Immature natural killer cell (primary cell): ENCODE data around the gene CLCA1. TPM values are rescaled to one million over a fixed set of nuclear protein-coding genes. Genes with fewer than 3 reads are reported as not detected.
A peak's percentile ranks its signal among the peaks of the same experiment; 100 is the strongest.

Experiments used
- DNase-seq, 3 donors: peaks; one replicate each; pipeline ENCODE4 v3.0.0; 2022; ENCODE audit warnings: mixed read lengths in 1 of 3
- H3K27ac Mint-ChIP-seq, 6 donors: one replicate each; pipeline ENCODE4 v1.8.0; 2020; ENCODE audit warnings: mixed read lengths in 6 of 6, mild to moderate bottlenecking in 5 of 6, inconsistent platforms in 4 of 6, moderate library complexity in 3 of 6
- H3K27me3 Mint-ChIP-seq, 3 donors: one replicate each; pipeline ENCODE4 v1.8.0; 2020 to 2021; ENCODE audit warnings: low read depth in 3 of 3, mild to moderate bottlenecking in 3 of 3, mixed read lengths in 3 of 3, moderate library complexity in 3 of 3, inconsistent platforms in 1 of 3
- H3K36me3 Mint-ChIP-seq, 3 donors: one replicate each; pipeline ENCODE4 v1.8.0; 2020; ENCODE audit warnings: mixed read lengths in 3 of 3, inconsistent platforms in 2 of 3, mild to moderate bottlenecking in 2 of 3
- H3K4me1 Mint-ChIP-seq, 2 donors: one replicate each; pipeline ENCODE4 v1.8.0; 2020; ENCODE audit warnings: inconsistent platforms in 2 of 2, mild to moderate bottlenecking in 2 of 2, mixed read lengths in 2 of 2, moderate library complexity in 1 of 2
- H3K4me3 Mint-ChIP-seq, 5 donors: one replicate each; pipeline ENCODE4 v1.8.0; 2020; ENCODE audit warnings: mild to moderate bottlenecking in 5 of 5, mixed read lengths in 5 of 5, inconsistent platforms in 3 of 5, moderate library complexity in 3 of 5
- H3K9me3 Mint-ChIP-seq, 6 donors: one replicate each; pipeline ENCODE4 v1.8.0; 2020; ENCODE audit warnings: mild to moderate bottlenecking in 6 of 6, mixed read lengths in 6 of 6, inconsistent platforms in 4 of 6, moderate library complexity in 3 of 6
- polyA plus RNA-seq, 3 donors: library from polyadenylated mRNA; unstranded; fragments of 300-500 nt; fragmentation: Illumina TruSeq; gene quantifications; one replicate each; pipeline ENCODE4 v1.2.3, GENCODE V29; 2021

Gene CLCA1
- polyA plus RNA-seq, 3 donors from 2014 or later: not detected

GRCh38 chr1:86503406-86504136, 34.8 kb downstream of the CLCA1 start:
- no peaks in the 10 kb centered on the region for H3K9me3 Mint-ChIP-seq
- H3K27ac Mint-ChIP-seq: no peak overlapping the region
- H3K4me1 Mint-ChIP-seq: peaks cover 15 to 26% of the 10 kb centered on the region in 2 donors
- no peak for DNase-seq
- H3K27me3 Mint-ChIP-seq: peaks cover 3 to 9% (median 3%) of the 10 kb centered on the region in 3 donors
- peak overlapping the region in 4 of 5 donors; percentile 44 to 80 (median 55) for H3K4me3 Mint-ChIP-seq
- no peaks in the 10 kb centered on the region for H3K36me3 Mint-ChIP-seq

- Mint-ChIP-seq H3K27me3 (peaks cover 3 to 5% (median 3%) of the 10 kb centered on the region in 3 donors), H3K4me1 (peaks cover 15 to 26% of the 10 kb centered on the region in 2 donors), H3K9me3 (no peaks in the 10 kb centered on the region), H3K4me3 (peak overlapping the region in 2 of 5 donors; percentile 52 to 58), H3K27ac (no peak overlapping the region), H3K36me3 (no peaks in the 10 kb centered on the region)
- DNase-seq: no peak
These were observed 35.4 kb downstream of the CLCA1 start for GRCh38 chr1:86504137-86504479.

DNA sequence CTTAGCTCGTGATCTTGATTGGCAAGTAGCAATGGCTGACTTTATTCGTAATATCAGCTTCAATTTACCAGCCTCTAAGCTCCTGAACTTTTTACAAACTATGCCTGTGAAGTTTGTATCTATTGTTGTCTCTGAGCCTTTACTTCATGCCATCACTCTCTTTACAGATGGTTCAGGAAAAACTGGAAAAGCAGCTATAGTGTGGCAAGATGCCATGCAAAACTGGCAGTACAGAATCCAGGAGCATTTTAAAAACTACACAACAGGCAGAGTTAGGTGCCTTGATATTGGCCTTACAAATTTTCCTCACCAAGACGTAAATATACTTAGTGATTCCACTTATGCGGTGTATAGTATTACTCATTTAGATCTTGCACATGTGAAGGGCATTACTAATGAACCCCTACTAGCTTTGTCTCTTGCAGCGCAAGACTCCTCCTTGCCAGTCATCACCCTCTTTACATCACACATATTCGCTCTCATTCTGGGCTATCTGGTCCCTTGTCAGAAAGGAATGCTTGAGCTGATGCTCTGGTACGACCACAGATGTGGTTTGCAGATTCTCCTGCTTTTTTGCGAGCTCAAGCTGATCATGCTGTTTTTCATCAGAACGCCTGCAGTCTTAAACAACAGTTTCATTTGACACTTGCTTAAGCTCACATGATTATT, 36.3 kb downstream of the CLCA1 start:
- Mint-ChIP-seq H3K27ac (no peak overlapping the region), H3K27me3 (peaks cover 3 to 5% (median 3%) of the 10 kb centered on the region in 3 donors), H3K9me3 (no peaks in the 10 kb centered on the region), H3K36me3 (no peaks in the 10 kb centered on the region), H3K4me3 (no peak overlapping the region), H3K4me1 (peaks cover 15 to 26% of the 10 kb centered on the region in 2 donors)
- no peak for DNase-seq

DNA sequence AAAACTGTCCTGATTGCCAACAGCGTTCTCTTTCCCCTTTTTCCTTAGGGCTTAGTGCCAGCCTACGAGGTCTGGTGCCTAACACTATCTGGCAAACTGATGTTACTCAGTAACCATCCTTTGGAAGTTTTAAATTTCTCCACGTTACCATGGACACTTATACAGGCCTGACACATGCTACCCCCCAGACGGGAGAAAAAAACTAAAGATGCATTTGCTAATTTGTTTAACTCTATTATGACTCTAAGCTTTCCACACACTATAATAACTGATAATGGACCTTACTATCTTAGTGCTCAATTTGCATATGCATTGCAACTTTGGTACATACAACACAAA, 36.8 kb downstream of the CLCA1 start:
- Mint-ChIP-seq H3K36me3 (no peaks in the 10 kb centered on the region), H3K27me3 (peaks cover 3 to 5% (median 3%) of the 10 kb centered on the region in 3 donors), H3K9me3 (no peaks in the 10 kb centered on the region), H3K4me1 (peaks cover 15 to 26% of the 10 kb centered on the region in 2 donors), H3K27ac (no peak overlapping the region), H3K4me3 (no peak overlapping the region)
- no peak for DNase-seq

DNA sequence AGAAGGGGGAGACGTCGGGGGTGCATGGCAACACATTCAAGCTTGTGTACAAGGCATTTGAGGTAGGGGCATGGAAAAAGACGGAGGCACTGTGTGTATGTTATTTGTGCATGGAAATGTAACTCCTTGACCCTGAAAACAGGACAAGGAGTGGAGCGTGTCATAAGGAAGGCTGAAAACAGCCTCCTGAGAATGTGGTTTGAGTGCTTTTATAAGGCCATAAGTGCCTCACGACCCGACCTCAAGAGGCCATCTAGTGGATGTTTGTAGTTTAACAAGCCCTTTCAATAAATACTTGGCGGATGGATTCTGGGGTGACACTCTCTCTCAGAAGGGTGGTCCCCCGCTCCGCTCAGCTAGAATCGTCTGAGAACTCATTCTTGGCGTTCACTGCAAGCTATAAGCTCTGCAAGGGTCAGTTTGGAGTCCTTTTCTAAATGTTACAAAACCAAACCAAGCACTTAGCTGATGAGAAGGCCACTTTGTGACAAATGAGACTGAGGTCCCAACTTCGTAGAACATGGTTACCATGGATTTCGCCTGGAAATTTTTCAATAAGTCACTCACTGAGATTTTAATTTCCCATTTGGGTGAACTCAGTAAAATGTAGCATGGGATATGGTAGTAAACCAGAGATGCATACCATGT, 39.3 kb downstream of the CLCA1 start:
- Mint-ChIP-seq H3K27ac (no peak overlapping the region), H3K27me3 (peaks cover 0 to 7% (median 3%) of the 10 kb centered on the region in 3 donors)

DNA sequence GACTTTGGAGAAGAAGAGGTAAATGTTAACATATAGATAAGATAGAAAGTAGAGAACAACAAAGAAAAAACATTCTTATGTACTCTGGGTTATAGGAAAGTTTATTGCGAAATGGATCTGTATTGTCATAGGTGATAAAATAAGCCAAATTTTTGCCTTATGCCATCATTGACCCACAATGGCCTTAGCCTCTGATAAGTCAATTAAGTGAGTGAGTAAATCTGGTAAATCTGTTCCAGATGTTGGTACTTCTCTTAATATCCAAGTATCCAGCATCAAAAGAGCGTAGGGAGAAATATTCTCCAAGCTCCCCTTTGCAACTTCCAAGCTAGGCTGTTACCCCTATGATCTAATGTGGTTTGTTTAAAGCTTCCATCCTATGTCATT, 39.8 kb downstream of the CLCA1 start:
- no peak overlapping the region for H3K4me3 Mint-ChIP-seq
- DNase-seq: no peak
- H3K9me3 Mint-ChIP-seq: no peaks in the 10 kb centered on the region
- peaks cover 0 to 7% (median 3%) of the 10 kb centered on the region in 3 donors for H3K27me3 Mint-ChIP-seq
- H3K27ac Mint-ChIP-seq: no peak overlapping the region
- H3K36me3 Mint-ChIP-seq: no peaks in the 10 kb centered on the region
- peaks cover 3 to 6% of the 10 kb centered on the region in 2 donors for H3K4me1 Mint-ChIP-seq

More for the DNA sequence above, 39.3 kb downstream of the CLCA1 start:
- H3K36me3 Mint-ChIP-seq: no peaks in the 10 kb centered on the region
- peaks cover 6 to 11% of the 10 kb centered on the region in 2 donors for H3K4me1 Mint-ChIP-seq
- no peaks in the 10 kb centered on the region for H3K9me3 Mint-ChIP-seq
- DNase-seq: peak in 1 of 3 donors; percentile 23
- no peak overlapping the region for H3K4me3 Mint-ChIP-seq

- no peaks in the 10 kb centered on the region for H3K9me3 Mint-ChIP-seq
- no peak overlapping the region for H3K27ac Mint-ChIP-seq
- peaks cover 0 to 2% (median 2%) of the 10 kb centered on the region in 3 donors for H3K27me3 Mint-ChIP-seq
- no peaks in the 10 kb centered on the region for H3K4me1 Mint-ChIP-seq
- peak in 1 of 3 donors; percentile 6 for DNase-seq
- H3K36me3 Mint-ChIP-seq: no peaks in the 10 kb centered on the region
- H3K4me3 Mint-ChIP-seq: no peak overlapping the region
These were observed 46.9 kb downstream of the CLCA1 start for GRCh38 chr1:86515597-86515996.

DNA sequence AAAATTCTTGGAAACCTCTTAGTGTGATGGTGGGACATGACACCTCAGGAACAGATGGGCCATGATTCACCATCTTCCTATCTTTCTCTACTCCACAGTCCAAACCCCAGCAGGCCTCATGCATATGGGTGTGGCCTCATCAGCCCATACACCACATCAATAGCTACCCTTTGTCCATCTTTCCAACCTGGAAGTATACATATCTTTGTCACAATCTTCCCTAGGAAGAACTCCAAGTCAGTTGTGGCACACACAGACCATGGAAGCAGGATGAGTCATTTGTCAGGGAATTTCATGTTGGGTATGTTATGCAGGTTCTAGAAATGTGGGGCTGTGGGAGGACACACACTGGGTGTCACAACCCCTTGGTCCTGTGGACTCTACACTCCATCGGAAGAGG, 47.6 kb downstream of the CLCA1 start:
- Mint-ChIP-seq H3K4me3 (no peak overlapping the region), H3K36me3 (no peaks in the 10 kb centered on the region), H3K9me3 (no peaks in the 10 kb centered on the region), H3K27me3 (peaks cover 0 to 2% (median 2%) of the 10 kb centered on the region in 3 donors), H3K27ac (no peak overlapping the region), H3K4me1 (no peaks in the 10 kb centered on the region)
- DNase-seq: no peak

- Mint-ChIP-seq H3K27me3 (peaks cover 0 to 2% (median 2%) of the 10 kb centered on the region in 3 donors), H3K9me3 (no peaks in the 10 kb centered on the region), H3K4me3 (no peak overlapping the region), H3K27ac (no peak overlapping the region), H3K36me3 (no peaks in the 10 kb centered on the region), H3K4me1 (no peaks in the 10 kb centered on the region)
- no peak for DNase-seq
These were observed 48.6 kb downstream of the CLCA1 start for GRCh38 chr1:86517336-86517735.

DNA sequence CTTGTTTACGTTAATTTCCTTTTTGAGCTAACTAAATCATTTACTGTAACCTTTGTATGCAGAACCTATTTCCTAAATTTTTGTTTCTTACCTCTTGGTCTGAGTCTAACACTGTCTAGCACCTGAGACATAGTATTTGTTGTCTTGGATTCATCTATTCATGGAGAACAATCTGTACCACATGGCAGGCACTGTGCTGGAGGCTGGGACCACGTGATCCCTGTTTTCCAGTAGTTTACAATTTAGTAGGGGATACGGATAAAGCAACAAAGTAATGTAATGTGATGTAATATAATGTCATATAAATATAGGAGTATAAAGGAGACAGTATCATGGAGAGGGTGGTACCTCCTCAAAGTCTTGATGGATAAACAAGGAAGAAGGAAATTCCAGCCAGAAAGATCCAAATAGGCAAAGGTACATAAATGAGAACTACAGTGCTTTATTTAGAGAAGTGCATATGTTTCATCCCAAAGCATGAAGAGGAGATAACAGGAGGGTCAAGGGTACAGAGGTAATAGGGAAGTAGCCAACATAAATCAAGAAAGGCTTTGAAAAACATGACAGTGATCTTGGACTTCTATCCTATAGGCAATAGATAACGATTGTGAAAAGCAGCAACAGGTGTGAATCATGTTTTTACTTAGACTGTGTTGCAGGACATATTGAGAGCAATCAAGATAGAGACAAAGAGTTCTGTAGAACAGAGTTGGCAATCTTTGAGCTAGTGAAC, 52.2 kb downstream of the CLCA1 start:
- Mint-ChIP-seq H3K36me3 (no peaks in the 10 kb centered on the region), H3K27ac (no peak overlapping the region), H3K27me3 (peaks cover 0 to 2% (median 2%) of the 10 kb centered on the region in 3 donors), H3K4me3 (no peak overlapping the region), H3K9me3 (no peaks in the 10 kb centered on the region), H3K4me1 (no peaks in the 10 kb centered on the region)
- DNase-seq: no peak

- Mint-ChIP-seq H3K27ac (no peak overlapping the region), H3K27me3 (peaks cover 0 to 2% (median 2%) of the 10 kb centered on the region in 3 donors), H3K9me3 (no peaks in the 10 kb centered on the region), H3K36me3 (no peaks in the 10 kb centered on the region), H3K4me3 (no peak overlapping the region), H3K4me1 (no peaks in the 10 kb centered on the region)
- no peak for DNase-seq
These were observed 52.8 kb downstream of the CLCA1 start for GRCh38 chr1:86521522-86521891.

DNA sequence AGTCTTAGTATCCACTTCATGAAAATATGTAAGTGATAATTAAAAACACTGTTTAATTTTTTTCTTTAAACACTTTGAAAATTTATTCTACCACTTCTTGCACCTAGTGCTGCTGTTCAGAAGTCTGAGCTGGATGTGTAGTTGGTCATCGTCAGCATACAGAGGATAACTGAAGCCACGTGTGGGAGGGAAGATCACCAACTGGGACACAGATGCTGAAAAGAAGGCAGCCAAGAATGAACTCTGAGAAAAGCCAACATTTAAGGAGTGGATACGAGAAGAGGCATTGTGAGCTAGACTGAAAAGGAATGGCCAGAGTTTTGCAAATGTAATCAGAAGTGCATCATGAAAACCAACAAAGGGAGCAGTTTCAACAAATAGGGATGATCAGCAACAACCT, 53.5 kb downstream of the CLCA1 start:
- no peak overlapping the region for H3K27ac Mint-ChIP-seq
- no peaks in the 10 kb centered on the region for H3K36me3 Mint-ChIP-seq
- no peak overlapping the region for H3K4me3 Mint-ChIP-seq
- H3K4me1 Mint-ChIP-seq: no peaks in the 10 kb centered on the region
- no peak for DNase-seq
- no peaks in the 10 kb centered on the region for H3K9me3 Mint-ChIP-seq
- H3K27me3 Mint-ChIP-seq: peaks cover 0 to 2% (median 2%) of the 10 kb centered on the region in 3 donors

DNA sequence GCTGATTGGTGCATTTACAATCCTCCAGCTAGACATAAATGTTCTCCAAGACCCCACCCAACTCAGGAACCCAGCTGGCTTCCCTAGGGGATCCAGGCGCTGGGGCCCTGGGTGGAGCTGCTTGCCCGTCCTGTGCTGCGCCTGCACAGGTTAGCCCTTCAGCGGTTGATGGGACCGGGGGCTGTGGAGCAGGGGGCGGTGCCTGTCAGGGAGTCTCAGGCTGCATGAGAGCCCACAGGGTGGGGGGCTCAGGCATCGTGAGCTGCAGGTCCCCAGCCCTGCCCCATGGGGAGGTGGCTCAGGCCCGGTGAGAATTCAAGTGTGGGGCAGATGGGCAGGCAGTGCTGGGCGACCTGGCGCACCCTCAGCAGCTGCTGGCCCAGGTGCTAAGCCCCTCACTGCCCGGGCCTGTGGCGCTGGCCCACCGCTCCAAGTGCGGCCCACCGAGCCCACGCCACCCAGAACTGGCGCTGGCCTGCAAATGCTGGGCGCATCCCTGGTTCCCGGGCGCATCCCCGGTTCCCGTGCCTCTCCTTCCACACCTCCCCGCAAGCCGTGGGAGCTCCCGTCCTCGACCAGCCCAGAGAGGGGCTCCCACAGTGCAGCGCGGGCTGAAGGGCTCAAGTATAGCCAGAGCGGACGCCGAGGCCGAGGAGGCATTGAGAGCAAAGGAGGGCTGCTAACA, 55.1 kb downstream of the CLCA1 start:
- no peaks in the 10 kb centered on the region for H3K9me3 Mint-ChIP-seq
- DNase-seq: no peak
- no peak overlapping the region for H3K4me3 Mint-ChIP-seq
- H3K27me3 Mint-ChIP-seq: peaks cover 0 to 2% (median 2%) of the 10 kb centered on the region in 3 donors
- no peak overlapping the region for H3K27ac Mint-ChIP-seq
- no peaks in the 10 kb centered on the region for H3K36me3 Mint-ChIP-seq
- no peaks in the 10 kb centered on the region for H3K4me1 Mint-ChIP-seq
